Measurements from ENCODE around the gene WDTC1.

WDTC1 gene

DNA sequence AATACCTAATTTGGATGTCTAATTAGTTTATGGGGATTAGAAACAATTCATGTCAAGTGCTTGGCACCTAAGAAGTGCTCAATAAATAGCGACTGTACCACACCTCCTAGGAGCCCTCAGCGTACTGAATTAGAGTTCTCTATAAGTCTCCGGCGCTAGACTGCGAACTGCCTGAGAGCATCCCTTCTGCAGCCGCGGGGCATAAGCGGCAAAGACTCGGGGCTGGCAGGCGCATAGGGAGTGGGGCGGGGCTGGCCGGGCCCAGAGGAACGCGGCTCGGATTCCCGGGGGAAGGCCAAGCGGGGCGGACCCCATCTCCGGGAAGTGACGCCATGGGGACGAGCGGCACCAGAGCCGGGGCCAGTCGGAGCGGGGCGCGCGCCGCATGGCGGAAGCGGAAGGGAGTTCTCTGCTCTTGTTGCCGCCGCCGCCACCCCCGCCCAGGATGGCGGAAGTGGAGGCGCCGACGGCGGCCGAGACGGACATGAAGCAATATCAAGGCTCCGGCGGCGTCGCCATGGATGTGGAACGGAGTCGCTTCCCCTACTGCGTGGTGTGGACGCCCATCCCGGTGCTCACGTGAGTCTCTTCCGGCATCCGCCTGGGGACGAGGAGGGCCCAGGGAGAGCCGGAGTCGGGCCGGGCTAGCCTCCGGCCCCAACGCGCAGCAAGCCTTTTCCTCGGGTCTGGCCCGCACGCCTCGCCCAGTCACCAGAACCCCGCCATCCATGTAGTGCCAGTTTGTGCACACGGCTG lies 87.6 kb downstream of the WDTC1 start, which contains the start of gene TMEM222:
Gene TMEM222 (plus strand): TSS at position 351 of the 756 bp plus-strand sequence. CDS start 35 bp downstream, at position 386.
- TF ChIP-seq, protein P1, sequence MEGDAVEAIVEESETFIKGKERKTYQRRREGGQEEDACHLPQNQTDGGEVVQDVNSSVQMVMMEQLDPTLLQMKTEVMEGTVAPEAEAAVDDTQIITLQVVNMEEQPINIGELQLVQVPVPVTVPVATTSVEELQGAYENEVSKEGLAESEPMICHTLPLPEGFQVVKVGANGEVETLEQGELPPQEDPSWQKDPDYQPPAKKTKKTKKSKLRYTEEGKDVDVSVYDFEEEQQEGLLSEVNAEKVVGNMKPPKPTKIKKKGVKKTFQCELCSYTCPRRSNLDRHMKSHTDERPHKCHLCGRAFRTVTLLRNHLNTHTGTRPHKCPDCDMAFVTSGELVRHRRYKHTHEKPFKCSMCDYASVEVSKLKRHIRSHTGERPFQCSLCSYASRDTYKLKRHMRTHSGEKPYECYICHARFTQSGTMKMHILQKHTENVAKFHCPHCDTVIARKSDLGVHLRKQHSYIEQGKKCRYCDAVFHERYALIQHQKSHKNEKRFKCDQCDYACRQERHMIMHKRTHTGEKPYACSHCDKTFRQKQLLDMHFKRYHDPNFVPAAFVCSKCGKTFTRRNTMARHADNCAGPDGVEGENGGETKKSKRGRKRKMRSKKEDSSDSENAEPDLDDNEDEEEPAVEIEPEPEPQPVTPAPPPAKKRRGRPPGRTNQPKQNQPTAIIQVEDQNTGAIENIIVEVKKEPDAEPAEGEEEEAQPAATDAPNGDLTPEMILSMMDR (IDR thresholded peaks at IDR 0.05; ENCODE audit: low read depth, low read length): no peak
- peak within 1 kb of the TSS; percentile 98 for H3K4me3 ChIP-seq (ENCODE audit: low read depth, low read length)
- in situ Hi-C loops (cut with HindIII; ENCODE audit: low sequenced_read_pairs): no loop called here
- DNase-seq (ENCODE audit: low read depth, low spot score): peak; percentile 98

GRCh38 chr1:27322569-27323240 lies 88.3 kb downstream of the WDTC1 start:
- DNase-seq (ENCODE audit: low read depth, low spot score): no peak
- in situ Hi-C loops (cut with HindIII; ENCODE audit: low sequenced_read_pairs): no loop called here
- H3K4me3 ChIP-seq (ENCODE audit: low read depth, low read length): peak overlapping the region; percentile 98

GRCh38 chr1:27325286-27325685 lies 90.9 kb downstream of the WDTC1 start:
- in situ Hi-C loops (cut with HindIII; ENCODE audit: low sequenced_read_pairs): no loop called here
- DNase-seq (ENCODE audit: low read depth, low spot score): no peak
- no peak overlapping the region for H3K4me3 ChIP-seq (ENCODE audit: low read depth, low read length)
- TF ChIP-seq, protein P1 (IDR thresholded peaks at IDR 0.05; ENCODE audit: low read depth, low read length): no peak

More at GRCh38 chr1:27322569-27323240, 88.3 kb downstream of the WDTC1 start:
- TF ChIP-seq, protein P1 (IDR thresholded peaks at IDR 0.05; ENCODE audit: low read depth, low read length): no peak

DNA sequence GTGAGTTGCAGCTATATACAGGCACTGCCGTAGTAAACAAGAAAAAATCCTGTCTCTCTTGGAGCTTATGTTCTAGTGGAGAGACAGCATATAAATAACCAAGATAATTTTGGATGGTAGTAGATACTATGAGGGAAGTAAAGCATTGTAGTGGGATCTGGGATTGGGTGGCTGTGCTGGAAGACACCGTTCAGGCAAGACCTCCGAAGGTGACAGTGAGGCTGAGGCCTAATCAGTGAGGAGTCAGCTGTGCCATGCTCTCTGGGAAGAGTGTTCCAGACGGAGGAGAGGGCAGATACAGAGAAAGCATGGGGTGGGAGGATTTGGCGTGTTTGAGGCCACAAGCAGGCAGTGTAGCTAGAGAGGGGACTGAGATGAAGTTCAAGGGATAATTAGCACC lies 93.5 kb downstream of the WDTC1 start:
- TF ChIP-seq, protein P1 (IDR thresholded peaks at IDR 0.05; ENCODE audit: low read depth, low read length): no peak
- H3K4me3 ChIP-seq (ENCODE audit: low read depth, low read length): no peak overlapping the region

GRCh38 chr1:27330786-27331185 lies 96.4 kb downstream of the WDTC1 start:
- H3K4me3 ChIP-seq (ENCODE audit: low read depth, low read length): no peak overlapping the region
- DNase-seq (ENCODE audit: low read depth, low spot score): no peak
- TF ChIP-seq, protein P1 (IDR thresholded peaks at IDR 0.05; ENCODE audit: low read depth, low read length): no peak
- in situ Hi-C loops (cut with HindIII; ENCODE audit: low sequenced_read_pairs): no loop called here

More for the DNA sequence above, 93.5 kb downstream of the WDTC1 start:
- in situ Hi-C loops (cut with HindIII; ENCODE audit: low sequenced_read_pairs): no loop called here
- no peak for DNase-seq (ENCODE audit: low read depth, low spot score)

DNA sequence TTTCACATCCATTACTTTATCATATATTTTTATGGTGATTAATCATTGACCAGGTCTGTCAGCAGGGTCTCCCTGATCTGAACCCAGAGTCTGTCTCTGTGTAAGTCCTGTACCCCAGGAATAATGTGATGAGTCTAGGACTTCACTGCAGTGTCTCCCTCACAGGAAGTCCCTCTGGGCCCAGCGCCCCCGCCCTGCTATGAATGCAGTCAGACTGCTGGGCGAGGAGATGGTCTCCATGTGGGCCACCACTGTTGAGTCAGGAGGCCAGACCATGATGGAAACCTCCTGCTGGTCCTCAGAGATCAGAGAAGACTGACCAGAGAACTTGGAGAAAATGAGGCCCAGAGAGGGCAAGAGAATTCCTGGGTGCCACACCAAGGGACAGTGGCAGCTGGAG lies 97.0 kb downstream of the WDTC1 start:
- in situ Hi-C loops (cut with HindIII; ENCODE audit: low sequenced_read_pairs): no loop called here
- TF ChIP-seq, protein P1 (IDR thresholded peaks at IDR 0.05; ENCODE audit: low read depth, low read length): no peak
- H3K4me3 ChIP-seq (ENCODE audit: low read depth, low read length): no peak overlapping the region
- DNase-seq (ENCODE audit: low read depth, low spot score): no peak
